ENCODE measurements around the gene GLS.
"Not testable (repeated sequence)": the region's sequence is repeated elsewhere in the genome, so short reads cannot be mapped to it uniquely, and the experiment has no call there.

The GLS gene

GRCh38 chr2:190938771-190939335 is 58.2 kb downstream of the GLS start:
- no peak for DNase-seq

GRCh38 chr2:190940454-190940853 is 59.8 kb downstream of the GLS start:
- DNase-seq = no peak

GRCh38 chr2:190941571-190941970 is 61.0 kb downstream of the GLS start:
- no peak for DNase-seq

GRCh38 chr2:190942697-190943096 is 62.1 kb downstream of the GLS start:
- DNase-seq = no peak

GRCh38 chr2:190943706-190944105 is 63.1 kb downstream of the GLS start:
- DNase-seq = no peak

- peak; percentile 56 for DNase-seq
Observed at GRCh38 chr2:190947141-190947540, 66.5 kb downstream of the GLS start.

GRCh38 chr2:190947711-190948251 is 67.2 kb downstream of the GLS start:
- peak; percentile 64 for DNase-seq

- no peak for DNase-seq
Observed at GRCh38 chr2:190948671-190949070, 68.0 kb downstream of the GLS start.

- DNase-seq = no peak
Observed at GRCh38 chr2:190950566-190950991, 70.0 kb downstream of the GLS start.

GRCh38 chr2:190953257-190953656 is 72.6 kb downstream of the GLS start:
- no peak for DNase-seq

- no peak for DNase-seq
Observed at GRCh38 chr2:190959911-190960788, 79.5 kb downstream of the GLS start.

- not testable (repeated sequence) for DNase-seq
Observed at GRCh38 chr2:190961117-190961516, 80.5 kb downstream of the GLS start.

- no peak for DNase-seq
Observed at GRCh38 chr2:190961918-190962487, 81.4 kb downstream of the GLS start.

GRCh38 chr2:190963088-190963487 is 82.5 kb downstream of the GLS start:
- DNase-seq = no peak

- DNase-seq = no peak
Observed at GRCh38 chr2:190964170-190964795, 83.7 kb downstream of the GLS start.

GRCh38 chr2:190965580-190966222 is 85.1 kb downstream of the GLS start:
- no peak for DNase-seq

- DNase-seq = no peak
Observed at GRCh38 chr2:190968522-190968921, 87.9 kb downstream of the GLS start.

GRCh38 chr2:190970160-190970559 is 89.5 kb downstream of the GLS start:
- no peak for DNase-seq

GRCh38 chr2:190970873-190971506 is 90.4 kb downstream of the GLS start:
- no peak for DNase-seq

GRCh38 chr2:190972213-190972612 is 91.6 kb downstream of the GLS start:
- DNase-seq = no peak

GRCh38 chr2:190972846-190973245 is 92.2 kb downstream of the GLS start:
- no peak for DNase-seq

- DNase-seq = no peak
Observed at GRCh38 chr2:190973262-190973661, 92.6 kb downstream of the GLS start.

Measured in hematopoietic multipotent progenitor cell treated with erythropoietin and hydrocortisone succinate and interleukin-3 and kit ligand, for 6 days (in vitro differentiated cells).